GM19025 (cell line): ENCODE data around the gene BTRC.
"Not testable (repeated sequence)": the region's sequence is repeated elsewhere in the genome, so short reads cannot be mapped to it uniquely, and the experiment has no call there.

Experiments used
- ATAC-seq: cut with Tn5 transposase; IDR thresholded peaks from one replicate; pipeline ENCODE4 v1.9.1; 2021; ENCODE audit warnings: mild to moderate bottlenecking, low read depth, moderate library complexity; ENCODE audit not compliant: unreplicated experiment

Gene BTRC

DNA sequence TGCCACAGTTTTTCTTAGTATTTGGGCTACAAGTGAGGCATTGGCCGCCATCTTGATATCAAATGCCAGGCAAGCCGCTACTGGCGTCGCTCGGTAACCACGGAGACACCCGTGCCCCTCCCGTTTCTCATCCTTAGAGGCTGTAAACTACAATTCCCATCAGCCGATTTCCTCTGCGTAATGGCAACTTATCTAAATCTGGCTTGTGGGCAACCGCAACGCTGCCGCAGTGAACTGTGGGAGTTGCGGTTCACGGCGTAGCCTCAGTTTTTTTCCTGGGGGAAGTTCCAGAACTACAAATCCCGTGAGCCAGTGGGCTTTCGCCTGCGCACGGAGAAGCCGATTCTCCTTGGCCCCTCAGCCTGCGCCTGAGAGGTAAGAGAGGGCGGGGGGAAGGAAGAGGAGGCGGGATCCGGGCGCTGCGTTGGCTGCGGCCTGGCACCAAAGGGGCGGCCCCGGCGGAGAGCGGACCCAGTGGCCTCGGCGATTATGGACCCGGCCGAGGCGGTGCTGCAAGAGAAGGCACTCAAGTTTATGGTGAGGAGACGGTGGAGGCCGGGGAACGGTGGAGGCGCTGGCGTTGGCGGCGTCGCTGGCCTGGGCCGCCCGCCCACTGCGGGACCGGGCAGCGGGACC is at the start of gene BTRC:
TSS of gene BTRC (plus strand) at position 474 of the 636 bp plus-strand sequence. CDS start at position 490, 16 bp downstream.
- peak; percentile 96 for ATAC-seq

GRCh38 chr10:101304316-101304715 is 49.6 kb upstream of the BTRC start:
- ATAC-seq: no peak

DNA sequence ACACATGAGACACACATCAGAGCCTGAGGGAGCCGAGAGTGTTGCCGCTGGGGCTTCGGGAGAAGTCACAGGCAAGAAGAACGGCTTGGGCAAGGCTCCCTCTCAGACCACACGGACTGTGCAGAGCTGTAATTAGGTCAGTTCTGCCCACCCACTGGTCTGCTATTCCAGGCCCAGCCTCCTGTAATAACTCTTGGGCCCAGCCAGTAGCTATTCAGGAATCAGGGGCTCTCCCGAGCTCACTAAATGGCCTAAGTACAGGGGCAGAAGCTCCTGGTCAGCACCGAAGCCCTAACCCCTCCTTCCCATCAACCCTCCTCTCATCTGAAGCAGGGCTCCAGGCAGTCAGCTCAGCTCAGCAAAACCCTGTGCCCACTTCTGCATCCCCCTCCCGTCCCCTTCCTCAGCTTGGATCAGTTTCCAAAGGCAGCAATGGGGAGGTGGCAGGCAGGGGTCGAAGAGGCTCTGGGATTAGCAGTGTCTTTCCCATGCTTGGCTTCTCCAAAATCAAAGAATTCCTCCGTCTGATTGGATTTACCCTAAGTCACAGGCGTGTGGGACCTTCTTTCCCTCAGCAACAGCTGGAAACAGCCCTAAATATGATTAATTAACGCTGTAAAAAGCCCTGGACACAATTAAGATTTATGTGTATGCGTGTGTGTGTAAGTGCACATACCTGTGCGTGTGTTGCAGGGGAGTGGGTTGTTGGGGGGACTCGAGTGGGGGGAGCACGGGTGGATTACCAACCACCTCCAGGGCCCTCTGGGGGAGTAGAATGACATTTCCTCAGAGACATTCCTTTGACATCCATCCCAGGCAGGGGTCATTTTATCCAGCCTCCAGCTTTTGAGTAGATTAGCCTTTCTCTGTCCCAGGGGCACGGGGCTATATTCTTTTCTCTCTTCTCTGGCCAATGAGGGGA is 48.4 kb upstream of the BTRC start:
- ATAC-seq: no peak

GRCh38 chr10:101308051-101308450 is 45.9 kb upstream of the BTRC start:
- no peak for ATAC-seq

DNA sequence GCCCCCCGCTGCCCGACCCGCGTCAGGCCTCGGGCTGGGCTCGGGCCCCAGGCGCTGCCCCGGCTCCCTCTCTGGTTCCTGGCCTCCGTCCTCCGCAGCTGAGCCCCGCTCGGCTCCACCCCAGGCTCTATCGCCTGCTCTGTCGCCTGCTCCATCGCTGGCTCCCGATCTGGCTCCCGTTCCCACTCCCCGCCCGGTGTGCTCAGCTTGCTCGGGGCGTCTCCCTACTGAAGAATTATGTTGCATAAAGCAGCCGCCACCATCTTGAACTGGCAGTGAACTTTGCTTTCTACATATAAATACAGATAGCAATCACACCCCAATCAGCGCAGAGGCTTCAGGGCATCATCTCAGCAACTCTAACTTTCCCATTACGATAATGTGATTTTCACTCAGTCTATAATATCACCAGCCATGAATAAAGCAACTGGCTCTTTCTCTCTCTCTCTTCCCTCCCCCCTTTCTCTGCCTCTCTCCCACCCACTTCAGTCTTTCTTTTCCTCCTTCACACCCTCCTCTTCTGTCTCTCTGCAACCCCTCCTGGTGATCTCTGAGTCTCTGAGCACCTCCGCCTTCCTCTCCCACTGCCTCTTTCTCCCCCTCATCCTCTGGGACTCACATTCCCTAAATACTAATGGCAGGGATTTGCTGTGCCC is 43.3 kb upstream of the BTRC start:
- ATAC-seq: no peak

DNA sequence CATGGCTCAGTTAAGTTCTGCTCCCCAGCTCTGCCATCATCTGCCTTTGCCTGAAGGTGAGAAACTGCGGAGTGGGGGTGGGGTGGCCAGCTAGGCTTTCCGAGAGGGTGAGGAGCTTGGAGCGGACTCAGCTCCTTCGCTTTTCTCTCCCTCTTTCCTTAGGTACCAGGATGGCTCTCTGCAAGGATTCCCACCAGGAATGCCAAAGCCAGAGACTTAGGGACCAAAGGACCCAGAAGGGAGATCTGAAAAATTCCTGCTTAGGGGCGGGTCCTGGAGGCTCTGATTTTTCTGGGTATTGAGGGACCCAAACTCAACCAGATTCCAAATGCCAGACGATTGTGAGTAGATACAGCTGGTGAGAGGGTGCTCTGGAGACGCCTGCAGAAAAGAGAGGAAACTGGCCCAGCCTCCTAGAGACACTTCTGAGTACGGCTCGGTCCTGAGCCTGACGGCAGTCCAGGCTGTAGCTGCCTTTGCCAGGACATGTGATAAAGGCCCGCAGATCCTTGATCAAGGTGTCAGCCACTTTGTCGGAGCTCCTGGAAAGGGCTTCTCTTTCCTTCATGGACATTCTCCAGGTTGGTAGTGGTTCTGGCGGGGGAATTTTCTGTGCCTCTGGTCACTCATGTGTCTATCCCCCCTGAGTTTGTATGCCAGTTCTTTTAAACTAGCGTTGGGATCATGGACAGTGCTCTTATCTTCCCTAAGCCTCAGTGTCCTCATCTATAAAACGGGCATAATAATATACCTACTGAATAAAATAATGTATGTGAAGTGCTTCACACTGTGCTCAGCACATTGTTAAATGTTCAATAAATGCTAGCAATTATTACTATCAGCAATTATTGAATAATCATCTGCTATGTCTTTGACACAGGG is 42.5 kb upstream of the BTRC start:
- no peak for ATAC-seq

GRCh38 chr10:101319241-101319915 is 34.6 kb upstream of the BTRC start:
- no peak for ATAC-seq

- no peak for ATAC-seq
Observed at GRCh38 chr10:101321073-101321472, 32.9 kb upstream of the BTRC start.

- ATAC-seq: no peak
Observed at GRCh38 chr10:101322266-101323108, 31.5 kb upstream of the BTRC start.

GRCh38 chr10:101323495-101323894 is 30.5 kb upstream of the BTRC start:
- ATAC-seq: no peak

GRCh38 chr10:101327454-101327853 is 26.5 kb upstream of the BTRC start:
- not testable (repeated sequence) for ATAC-seq

- no peak for ATAC-seq
Observed at GRCh38 chr10:101329341-101330032, 24.5 kb upstream of the BTRC start.

GRCh38 chr10:101330231-101330630 is 23.7 kb upstream of the BTRC start:
- no peak for ATAC-seq

DNA sequence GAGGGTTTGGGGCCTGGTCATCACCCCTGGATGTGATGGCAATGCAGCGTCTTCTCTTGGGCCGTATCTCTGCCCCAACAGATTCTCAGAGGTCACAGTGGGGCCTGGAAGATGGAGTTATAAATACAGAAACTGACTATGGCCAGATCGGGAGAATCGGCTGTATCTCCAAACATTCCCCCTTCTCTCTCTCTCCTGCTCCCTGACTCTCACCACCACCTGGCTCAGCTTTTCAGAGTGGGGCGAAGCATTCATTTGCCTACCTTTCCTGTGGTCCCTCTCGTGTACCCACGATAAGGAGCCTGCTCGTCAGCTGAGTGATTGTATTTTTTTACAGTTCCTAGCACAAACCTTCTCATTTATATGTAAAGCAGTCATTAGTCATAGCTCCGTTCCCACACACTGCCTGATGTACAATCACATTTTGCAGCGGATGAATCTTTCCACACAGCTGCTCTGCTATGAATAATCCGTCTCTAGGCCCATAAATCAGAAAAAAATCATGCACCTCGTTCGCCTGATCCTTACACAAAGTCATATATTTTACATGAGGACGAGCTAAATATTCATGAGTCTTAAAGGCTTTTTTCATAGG is 23.2 kb upstream of the BTRC start:
- no peak for ATAC-seq

- no peak for ATAC-seq
Observed at GRCh38 chr10:101331956-101332355, 22.0 kb upstream of the BTRC start.

DNA sequence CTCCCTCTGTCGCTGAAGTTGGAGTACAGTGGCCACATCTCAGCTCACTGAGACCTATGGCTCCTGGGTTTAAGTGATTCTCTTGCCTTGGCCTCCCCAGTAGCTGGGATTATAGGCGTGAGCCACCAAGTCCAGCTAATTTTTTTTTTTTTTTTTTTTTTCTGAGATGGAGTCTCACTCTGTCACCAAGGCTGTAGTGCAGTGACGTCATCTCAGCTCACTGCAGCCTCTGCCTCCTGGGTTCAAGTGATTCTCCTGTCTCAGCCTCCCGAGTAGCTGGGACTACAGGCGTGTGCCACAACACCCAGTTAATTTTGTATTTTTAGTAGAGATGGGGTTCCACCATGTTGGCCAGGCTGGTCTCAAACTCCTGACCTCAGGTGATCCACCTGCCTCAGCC is 19.7 kb upstream of the BTRC start:
- not testable (repeated sequence) for ATAC-seq

DNA sequence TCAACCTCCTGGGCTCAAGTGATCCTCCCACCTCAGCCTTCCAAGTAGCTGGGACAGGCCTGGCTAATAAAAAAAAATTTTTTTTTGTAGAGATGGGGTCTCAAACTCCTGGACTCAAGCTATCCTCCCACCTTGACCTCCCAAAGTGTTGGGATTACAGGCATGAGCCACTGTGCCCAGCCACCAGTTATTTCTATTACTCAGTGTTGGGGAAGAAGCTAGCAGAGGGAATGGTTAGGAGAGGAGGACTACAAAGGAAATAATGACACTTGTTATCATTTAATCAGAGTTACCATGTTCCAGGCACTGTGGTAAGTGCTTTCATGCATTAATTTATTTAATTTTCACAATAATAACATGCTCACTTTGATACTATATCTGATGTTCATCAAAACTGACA is 17.6 kb upstream of the BTRC start:
- no peak for ATAC-seq

DNA sequence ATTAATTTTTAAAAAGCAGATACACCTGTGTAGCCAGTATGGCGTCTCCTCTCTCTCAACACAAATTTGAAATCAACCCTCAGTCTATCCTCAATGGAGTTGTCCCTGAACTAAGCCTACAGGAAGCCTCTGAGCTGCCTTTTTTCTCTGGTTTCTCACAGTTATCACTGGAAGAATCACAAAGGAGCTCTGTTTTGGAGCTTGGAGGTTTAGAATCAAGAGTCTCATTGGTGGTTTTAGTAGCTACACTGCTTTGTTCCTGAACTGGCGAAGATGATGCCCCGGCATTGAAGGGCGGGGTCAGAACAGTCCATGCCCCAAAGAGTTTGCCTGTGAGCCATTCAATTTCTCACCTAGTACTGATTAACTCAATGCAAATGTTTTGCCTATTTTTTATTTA is 16.1 kb upstream of the BTRC start:
- no peak for ATAC-seq
